Spleen (tissue), 11 donors: ENCODE data around the gene GRIK3. TPM values are rescaled to one million over a fixed set of nuclear protein-coding genes. Genes with fewer than 3 reads are reported as not detected.

Experiments used
- DNase-seq: peaks from one replicate; pipeline ENCODE4 v3.0.0-alpha.2; 2020
- H3K27ac ChIP-seq, 8 donors: fragments of 200-600 bp; sonication (generic) in 7 of 8; 1 replicate in 4 of 8; 2 replicates in 4 of 8; pipeline versions ENCODE4 v1.5.0 to v1.8.0; 2016 to 2021; ENCODE audit warnings: inconsistent platforms in 4 of 8, mild to moderate bottlenecking in 4 of 8, moderate library complexity in 1 of 8
- H3K27me3 ChIP-seq, 7 donors: fragments of 200-600 bp; sonication (generic) in 6 of 7; replicated peaks in 1 of 7; 1 replicate in 4 of 7; 2 replicates in 3 of 7; pipeline versions ENCODE4 v1.5.0 to v1.8.0; 2016 to 2021; ENCODE audit warnings: inconsistent platforms in 3 of 7, mild to moderate bottlenecking in 1 of 7
- H3K36me3 ChIP-seq, 6 donors: fragments of 200-600 bp; sonication (generic) in 5 of 6; 1 replicate in 4 of 6; 2 replicates in 2 of 6; pipeline versions ENCODE4 v1.5.0 to v1.8.0; 2016 to 2021; ENCODE audit warnings: inconsistent platforms in 2 of 6
- H3K4me1 ChIP-seq, 6 donors: fragments of 200-600 bp; sonication (generic) in 5 of 6; 1 replicate in 3 of 6; 2 replicates in 3 of 6; pipeline versions ENCODE4 v1.5.0 to v1.8.0; 2016 to 2021; ENCODE audit warnings: inconsistent platforms in 3 of 6
- H3K4me3 ChIP-seq, 8 donors: fragments of 200-600 bp; sonication (generic) in 7 of 8; 1 replicate in 4 of 8; 2 replicates in 4 of 8; pipeline versions ENCODE4 v1.5.0 to v1.8.0; 2016 to 2021; ENCODE audit warnings: inconsistent platforms in 4 of 8, mild to moderate bottlenecking in 4 of 8, moderate library complexity in 2 of 8
- H3K9me3 ChIP-seq, 8 donors: fragments of 200-600 bp; sonication (generic) in 7 of 8; 1 replicate in 4 of 8; 2 replicates in 4 of 8; pipeline versions ENCODE4 v1.5.0 to v1.8.0; 2016 to 2021; ENCODE audit warnings: inconsistent platforms in 4 of 8
- CTCF ChIP-seq, 11 experiments: fragments of 200-600 bp in 7 of 11; fragments of 450-650 bp in 4 of 11; sonication (generic) in 4 of 11; IDR thresholded peaks in 8 of 11; conservative IDR thresholded peaks in 3 of 11; 1 replicate in 7 of 11; 2 replicates in 4 of 11; pipeline versions ENCODE4 v1.4.0 to v1.8.0; 2016 to 2021; ENCODE audit warnings: antibody characterized with exemption in 11 of 11, inconsistent platforms in 4 of 11, mild to moderate bottlenecking in 1 of 11
- POLR2A ChIP-seq, 3 donors: fragments of 450-650 bp; IDR thresholded peaks; one replicate each; pipeline ENCODE4 v1.5.1; 2017; ENCODE audit warnings: antibody characterized with exemption in 3 of 3, mild to moderate bottlenecking in 1 of 3
- POLR2AphosphoS5 ChIP-seq, 3 donors: sonication (generic); formaldehyde crosslinking; IDR thresholded peaks; one replicate each; pipeline ENCODE4 v1.5.1; 2017; ENCODE audit warnings: antibody characterized with exemption in 3 of 3
- WGBS, 5 donors: extraction: QIAGEN DNeasy Blood & Tissue Kit in 3 of 5; methylation state at CpG; one replicate each; pipeline versions ENCODE4 v1.1.5 to v1.1.7; 2013 to 2018; 5-methylcytosine and 5-hydroxymethylcytosine counted together
- intact Hi-C: fragments of 100-400 bp; cut with DNase I; formaldehyde crosslinking; loops from one replicate; pipeline ENCODE4 v1.15.0; 2023; ENCODE audit warnings: low total_unique reads
- polyA plus RNA-seq, 3 donors: library from polyadenylated mRNA; stranded (reverse); fragments of 200-250 nt; gene quantifications; one replicate each; pipeline ENCODE4 v1.2.1, GENCODE V29; 2013
- total RNA-seq, 7 donors: library from RNA; depleted of rRNA in 3 of 7; stranded (reverse); fragments of >200 nt in 3 of 7; fragmentation: NEBNext Ultra II Directional in 4 of 7; extraction: Animal tissue kit (Norgen Biotek cat#: 25700) in 4 of 7; gene quantifications; one replicate each; pipeline versions ENCODE4 v1.1.0 to v1.2.1, GENCODE V29; 2016 to 2021
- donor health status: healthy with polysubstance abuse.
- donor health status: DM: no; HTN: no; CAD: no; lungs with moderate emphysema.
- donor health status: DM: no; HTN: no; CAD: no.
- donor health status: Bipolar disorder and iron deficiency.
- donor health status: healthy.
- donor health status: DM: no; HTN: no; CAD: no.
- donor health status: DM: yes; HTN: yes; CAD: no.

Gene GRIK3
- total and polyA plus RNA-seq, 10 donors = 0.09 to 0.74 (median 0.19) TPM

- Histone ChIP-seq H3K36me3 (no peaks in the 10 kb centered on the region), H3K9me3 (no peaks in the 10 kb centered on the region), H3K27ac (no peak overlapping the region), H3K4me3 (no peak overlapping the region), H3K27me3 (peaks cover 0 to 28% (median 0%) of the 10 kb centered on the region in 7 donors), H3K4me1 (peaks cover 0 to 5% (median 0%) of the 10 kb centered on the region in 6 donors)
- intact Hi-C loops = no loop called here
- TF ChIP-seq POLR2AphosphoS5 (IDR thresholded peaks at IDR 0.05) = no peak
- TF ChIP-seq POLR2A (IDR thresholded peaks at IDR 0.05) = no peak
- TF ChIP-seq CTCF (IDR thresholded peaks at IDR 0.05 in 8 of 11, conservative IDR thresholded peaks at IDR 0.05 in 3 of 11) = no peak
- WGBS, 5 donors = 67 to 82% (median 80%) methylated on average over 4 to 5 of the region's 5 CpGs
- no peak for DNase-seq
Measured at GRCh38 chr1:36796106-36796590, 238.2 kb downstream of the GRIK3 start.

- peaks cover 0 to 5% (median 0%) of the 10 kb centered on the region in 6 donors for H3K4me1 ChIP-seq
- no peaks in the 10 kb centered on the region for H3K9me3 ChIP-seq
- H3K4me3 ChIP-seq = no peak overlapping the region
- TF ChIP-seq CTCF (IDR thresholded peaks at IDR 0.05 in 8 of 11, conservative IDR thresholded peaks at IDR 0.05 in 3 of 11) = no peak
- no peak for TF ChIP-seq POLR2AphosphoS5 (IDR thresholded peaks at IDR 0.05)
- TF ChIP-seq POLR2A (IDR thresholded peaks at IDR 0.05) = no peak
- intact Hi-C loops = no loop called here
- H3K36me3 ChIP-seq = no peaks in the 10 kb centered on the region
- no peak overlapping the region for H3K27ac ChIP-seq
- DNase-seq = no peak
- H3K27me3 ChIP-seq = peaks cover 0 to 43% (median under 1%) of the 10 kb centered on the region in 7 donors
- 86 to 100% (median 90%) methylated on average over 3 of the region's 3 CpGs for WGBS, 5 donors
Measured at GRCh38 chr1:36794460-36794859, 239.9 kb downstream of the GRIK3 start.

GRCh38 chr1:36793452-36793851 is 240.9 kb downstream of the GRIK3 start:
- DNase-seq = no peak
- Histone ChIP-seq H3K4me1 (peaks cover 0 to 5% (median 0%) of the 10 kb centered on the region in 6 donors), H3K36me3 (no peaks in the 10 kb centered on the region), H3K9me3 (no peaks in the 10 kb centered on the region), H3K27me3 (peaks cover 0 to 53% (median 9%) of the 10 kb centered on the region in 7 donors), H3K27ac (no peak overlapping the region), H3K4me3 (no peak overlapping the region)
- intact Hi-C loops = no loop called here
- TF ChIP-seq POLR2A (IDR thresholded peaks at IDR 0.05) = no peak

DNA sequence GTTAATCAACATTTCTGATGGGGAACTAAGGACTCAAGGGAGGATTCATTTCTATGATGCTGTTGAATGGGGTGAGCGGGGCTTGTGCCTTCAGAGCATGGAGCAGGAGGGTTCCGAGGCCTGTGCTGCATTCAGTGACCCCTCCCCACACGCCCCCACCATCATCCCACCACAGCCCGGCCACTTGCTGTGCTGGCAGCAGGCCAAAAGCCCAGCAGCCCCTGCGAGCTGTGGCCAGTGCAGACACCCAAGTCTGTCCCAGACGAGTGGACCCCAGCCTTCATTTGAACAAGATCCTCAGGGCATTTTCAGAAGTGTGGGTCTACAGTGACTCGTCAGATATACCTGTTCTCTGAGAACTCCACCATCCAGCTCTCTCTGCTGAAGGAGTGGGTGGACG is 242.0 kb downstream of the GRIK3 start:
- intact Hi-C loops = no loop called here
- no peaks in the 10 kb centered on the region for H3K9me3 ChIP-seq
- no peak for DNase-seq
- 65 to 80% (median 73%) methylated on average over 5 to 8 of the region's 8 CpGs for WGBS, 5 donors
- no peak overlapping the region for H3K27ac ChIP-seq
- no peak overlapping the region for H3K4me3 ChIP-seq
- H3K27me3 ChIP-seq = peaks cover 0 to 64% (median 9%) of the 10 kb centered on the region in 7 donors
- no peak for TF ChIP-seq CTCF (IDR thresholded peaks at IDR 0.05 in 8 of 11, conservative IDR thresholded peaks at IDR 0.05 in 3 of 11)
- no peak for TF ChIP-seq POLR2AphosphoS5 (IDR thresholded peaks at IDR 0.05)
- TF ChIP-seq POLR2A (IDR thresholded peaks at IDR 0.05) = no peak
- H3K36me3 ChIP-seq = no peaks in the 10 kb centered on the region
- peaks cover 0 to 5% (median 0%) of the 10 kb centered on the region in 6 donors for H3K4me1 ChIP-seq

DNA sequence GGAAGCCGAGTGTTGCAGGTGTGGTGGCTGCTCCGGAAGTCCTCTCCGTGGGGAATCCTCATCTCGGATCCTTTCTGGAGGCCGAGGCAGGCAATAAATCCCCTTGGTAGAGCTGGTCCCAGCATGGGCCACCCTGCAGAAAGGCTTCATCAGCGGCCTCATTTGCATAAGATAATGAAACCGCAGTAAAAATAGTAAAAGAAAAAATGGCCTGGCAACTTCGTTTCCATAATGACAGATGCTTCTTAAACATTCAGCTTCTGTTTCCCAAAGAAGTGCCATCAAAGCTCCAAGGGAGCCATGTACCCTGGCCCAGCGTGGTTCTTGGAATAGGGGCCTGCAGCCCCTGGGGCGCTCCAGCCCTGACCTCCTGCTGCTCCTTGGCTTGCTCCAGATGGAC is 244.1 kb downstream of the GRIK3 start:
- TF ChIP-seq POLR2AphosphoS5 (IDR thresholded peaks at IDR 0.05) (no peak), CTCF (IDR thresholded peaks at IDR 0.05 in 8 of 11, conservative IDR thresholded peaks at IDR 0.05 in 3 of 11) (no peak), POLR2A (IDR thresholded peaks at IDR 0.05) (no peak)
- peaks cover 0 to 79% (median 14%) of the 10 kb centered on the region in 7 donors for H3K27me3 ChIP-seq
- H3K9me3 ChIP-seq = no peaks in the 10 kb centered on the region
- H3K4me1 ChIP-seq = peaks cover 0 to 5% (median 0%) of the 10 kb centered on the region in 6 donors
- intact Hi-C loops = no loop called here
- H3K4me3 ChIP-seq = no peak overlapping the region
- H3K36me3 ChIP-seq = no peaks in the 10 kb centered on the region
- H3K27ac ChIP-seq = no peak overlapping the region
- DNase-seq = no peak
- WGBS, 5 donors = 67 to 71% (median 68%) methylated on average over 10 of the region's 10 CpGs
